GM23338 (cell line): ENCODE data around the gene TRIP4. TPM values are rescaled to one million over a fixed set of nuclear protein-coding genes. Genes with fewer than 3 reads are reported as not detected.

Experiments used
- ATAC-seq: fragments of 200-7000 bp; cut with Tn5 transposase; 3 replicates; pipeline ENCODE4 v1.9.1; 2020
- DNase-seq: peaks from one replicate; pipeline ENCODE4 v3.0.0-alpha.2; 2015; ENCODE audit warnings: low spot score
- H2AFZ ChIP-seq: fragments of 200-600 bp; sonication (generic); 2 replicates; pipeline ENCODE4 v1.8.0; 2016; ENCODE audit warnings: antibody characterized with exemption, mild to moderate bottlenecking, moderate library complexity
- H3F3A ChIP-seq: fragments of 200-600 bp; sonication (generic); replicated peaks from 2 replicates; pipeline ENCODE4 v1.8.0; 2017; ENCODE audit warnings: antibody characterized with exemption, mixed run types, low read depth
- H3K27ac ChIP-seq: fragments of 200-600 bp; sonication (generic); 2 replicates; pipeline ENCODE4 v1.6.1; 2016; ENCODE audit warnings: low read depth
- H3K27me3 ChIP-seq: fragments of 200-600 bp; sonication (generic); 2 replicates; pipeline ENCODE4 v1.8.0; 2016; ENCODE audit warnings: mild to moderate bottlenecking, mixed run types, moderate library complexity; ENCODE audit not compliant: insufficient read depth
- H3K36me3 ChIP-seq: fragments of 200-600 bp; sonication (generic); 2 replicates; pipeline ENCODE4 v1.8.0; 2016; ENCODE audit warnings: mild to moderate bottlenecking; ENCODE audit not compliant: insufficient read depth
- H3K4me1 ChIP-seq: fragments of 200-600 bp; sonication (generic); 2 replicates; pipeline ENCODE4 v1.8.0; 2016; ENCODE audit warnings: mild to moderate bottlenecking, moderate library complexity; ENCODE audit not compliant: insufficient read depth
- H3K4me2 ChIP-seq: fragments of 200-600 bp; sonication (generic); 2 replicates; pipeline ENCODE4 v1.7.1; 2017; ENCODE audit warnings: mixed run types
- H3K4me3 ChIP-seq: fragments of 200-600 bp; sonication (generic); 2 replicates; pipeline ENCODE4 v1.6.1; 2016; ENCODE audit warnings: mixed run types
- H3K79me2 ChIP-seq: fragments of 200-600 bp; sonication (generic); replicated peaks from 2 replicates; pipeline ENCODE4 v1.8.0; 2017; ENCODE audit warnings: mild to moderate bottlenecking; ENCODE audit not compliant: insufficient read depth
- H3K9me2 ChIP-seq: fragments of 200-600 bp; sonication (generic); 2 replicates; pipeline ENCODE4 v1.8.0; 2017; ENCODE audit not compliant: insufficient read depth
- H4K20me1 ChIP-seq: fragments of 200-600 bp; sonication (generic); replicated peaks from 2 replicates; pipeline ENCODE4 v1.8.0; 2017; ENCODE audit warnings: mild to moderate bottlenecking; ENCODE audit not compliant: insufficient read depth
- H3K27ac Mint-ChIP-seq: 2 replicates; pipeline ENCODE4 v1.8.0; 2020; ENCODE audit warnings: inconsistent platforms, mild to moderate bottlenecking, moderate library complexity, mixed read lengths
- H3K27me3 Mint-ChIP-seq: 3 replicates; pipeline ENCODE4 v1.8.0; 2022; ENCODE audit warnings: low read depth, mild to moderate bottlenecking, moderate library complexity, mixed read lengths, inconsistent platforms; ENCODE audit not compliant: insufficient read depth, poor library complexity
- H3K36me3 Mint-ChIP-seq: 3 replicates; pipeline ENCODE4 v1.8.0; 2021; ENCODE audit warnings: low read depth, mild to moderate bottlenecking, inconsistent platforms, moderate library complexity, mixed read lengths
- H3K4me1 Mint-ChIP-seq: 3 replicates; pipeline ENCODE4 v1.8.0; 2020; ENCODE audit warnings: mild to moderate bottlenecking, inconsistent platforms, mixed read lengths
- H3K4me3 Mint-ChIP-seq: 3 replicates; pipeline ENCODE4 v1.8.0; 2021; ENCODE audit warnings: moderate library complexity, mild to moderate bottlenecking, inconsistent platforms, mixed read lengths
- H3K9me3 Mint-ChIP-seq: 3 replicates; pipeline ENCODE4 v1.8.0; 2020; ENCODE audit warnings: moderate library complexity, mild to moderate bottlenecking, inconsistent platforms, mixed read lengths
- CREB1 ChIP-seq: fragments of 250-450 bp; sonication (Bioruptor Pico); IDR thresholded peaks from 2 replicates; pipeline ENCODE4 v1.5.0; 2020; ENCODE audit warnings: low read depth, mild to moderate bottlenecking, moderate library complexity
- EZH2 ChIP-seq: fragments of 200-600 bp; sonication (generic); IDR thresholded peaks from one replicate; pipeline ENCODE4 v1.8.0; 2017; ENCODE audit warnings: antibody characterized with exemption, mild to moderate bottlenecking, low read depth; ENCODE audit not compliant: unreplicated experiment
- EZH2phosphoT487 ChIP-seq: fragments of 200-600 bp; sonication (generic); IDR thresholded peaks from one replicate; pipeline ENCODE4 v1.8.1; 2018; ENCODE audit warnings: antibody characterized with exemption; ENCODE audit not compliant: unreplicated experiment
- JUNB ChIP-seq: IDR thresholded peaks from one replicate; pipeline ENCODE4 v1.6.1; 2016; ENCODE audit warnings: antibody characterized with exemption; ENCODE audit not compliant: unreplicated experiment
- NANOG ChIP-seq: IDR thresholded peaks from 2 replicates; pipeline ENCODE4 v1.6.1; 2016; ENCODE audit warnings: antibody characterized with exemption, borderline replicate concordance
- POLR2AphosphoS5 ChIP-seq: IDR thresholded peaks from 2 replicates; pipeline ENCODE4 v1.6.1; 2016; ENCODE audit warnings: antibody characterized with exemption, low read depth
- STAT1 ChIP-seq: IDR thresholded peaks from one replicate; pipeline ENCODE4 v1.6.1; 2016; ENCODE audit warnings: antibody characterized with exemption; ENCODE audit not compliant: unreplicated experiment
- ZNF114 ChIP-seq: fragments of 250-450 bp; sonication (Bioruptor Pico); IDR thresholded peaks from 2 replicates; pipeline ENCODE4 v1.5.0; 2020; ENCODE audit warnings: mild to moderate bottlenecking, moderate library complexity
- ZNF331 ChIP-seq: fragments of 250-450 bp; sonication (Bioruptor Pico); IDR thresholded peaks from 2 replicates; pipeline ENCODE4 v1.5.0; 2020; ENCODE audit warnings: low read depth, mild to moderate bottlenecking, moderate library complexity
- polyA plus RNA-seq: library from polyadenylated mRNA; unstranded; fragments of >200 nt; fragmentation: Nextera tagmentation; extraction: Ambion mirVana; gene quantifications from 2 replicates; pipeline ENCODE4 v1.2.1, GENCODE V29; 2016
- total RNA-seq: library from RNA; depleted of rRNA; stranded (reverse); fragments of >200 nt; shearing (Covaris generic); gene quantifications from 2 replicates; pipeline ENCODE4 v1.2.3, GENCODE V29; 2014
- TF ChIP-seq, protein P1 (sequence below): fragments of 250-450 bp; sonication (Bioruptor Pico); IDR thresholded peaks from 2 replicates; pipeline ENCODE4 v1.5.0; 2020; ENCODE audit warnings: mild to moderate bottlenecking, moderate library complexity
- TF ChIP-seq, protein P2 (sequence below): IDR thresholded peaks from one replicate; pipeline ENCODE4 v1.6.1; 2018; ENCODE audit warnings: antibody characterized with exemption; ENCODE audit not compliant: unreplicated experiment
- TF ChIP-seq, protein P3 (sequence below), 2 experiments: fragments of 200-600 bp in 1 of 2; sonication (generic) in 1 of 2; conservative IDR thresholded peaks; 2 replicates each; pipeline versions ENCODE4 v1.5.1 to v1.6.1; 2016 to 2017; ENCODE audit warnings: antibody characterized with exemption in 2 of 2, low read depth in 2 of 2, mild to moderate bottlenecking in 2 of 2, moderate library complexity in 1 of 2
- TF ChIP-seq, protein P4 (sequence below): IDR thresholded peaks from 2 replicates; pipeline ENCODE4 v1.6.1; 2016; ENCODE audit warnings: antibody characterized with exemption

TRIP4 gene
- total and polyA plus RNA-seq, 2 experiments from 2014 or later = 10.3 to 16.0 TPM

DNA sequence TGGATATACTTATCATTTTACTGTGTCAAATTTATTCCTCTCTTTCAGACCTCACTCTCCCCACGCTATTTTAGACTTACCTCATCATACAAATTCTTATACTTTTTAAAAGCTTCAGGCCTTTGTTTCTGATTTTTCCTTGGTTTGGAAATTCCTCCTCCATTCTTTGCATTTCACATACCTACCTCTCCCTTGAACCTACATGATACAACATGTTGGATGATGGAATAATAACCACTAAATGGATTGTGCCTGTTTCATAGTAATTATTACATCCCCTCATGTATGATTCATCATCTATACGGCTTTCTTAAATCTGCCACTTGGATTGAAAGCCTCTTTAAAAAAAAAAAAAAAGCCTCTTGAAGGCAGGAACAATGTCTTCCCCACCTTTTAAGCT is 24.6 kb downstream of the TRIP4 start (continued):
- TF ChIP-seq, protein P1, sequence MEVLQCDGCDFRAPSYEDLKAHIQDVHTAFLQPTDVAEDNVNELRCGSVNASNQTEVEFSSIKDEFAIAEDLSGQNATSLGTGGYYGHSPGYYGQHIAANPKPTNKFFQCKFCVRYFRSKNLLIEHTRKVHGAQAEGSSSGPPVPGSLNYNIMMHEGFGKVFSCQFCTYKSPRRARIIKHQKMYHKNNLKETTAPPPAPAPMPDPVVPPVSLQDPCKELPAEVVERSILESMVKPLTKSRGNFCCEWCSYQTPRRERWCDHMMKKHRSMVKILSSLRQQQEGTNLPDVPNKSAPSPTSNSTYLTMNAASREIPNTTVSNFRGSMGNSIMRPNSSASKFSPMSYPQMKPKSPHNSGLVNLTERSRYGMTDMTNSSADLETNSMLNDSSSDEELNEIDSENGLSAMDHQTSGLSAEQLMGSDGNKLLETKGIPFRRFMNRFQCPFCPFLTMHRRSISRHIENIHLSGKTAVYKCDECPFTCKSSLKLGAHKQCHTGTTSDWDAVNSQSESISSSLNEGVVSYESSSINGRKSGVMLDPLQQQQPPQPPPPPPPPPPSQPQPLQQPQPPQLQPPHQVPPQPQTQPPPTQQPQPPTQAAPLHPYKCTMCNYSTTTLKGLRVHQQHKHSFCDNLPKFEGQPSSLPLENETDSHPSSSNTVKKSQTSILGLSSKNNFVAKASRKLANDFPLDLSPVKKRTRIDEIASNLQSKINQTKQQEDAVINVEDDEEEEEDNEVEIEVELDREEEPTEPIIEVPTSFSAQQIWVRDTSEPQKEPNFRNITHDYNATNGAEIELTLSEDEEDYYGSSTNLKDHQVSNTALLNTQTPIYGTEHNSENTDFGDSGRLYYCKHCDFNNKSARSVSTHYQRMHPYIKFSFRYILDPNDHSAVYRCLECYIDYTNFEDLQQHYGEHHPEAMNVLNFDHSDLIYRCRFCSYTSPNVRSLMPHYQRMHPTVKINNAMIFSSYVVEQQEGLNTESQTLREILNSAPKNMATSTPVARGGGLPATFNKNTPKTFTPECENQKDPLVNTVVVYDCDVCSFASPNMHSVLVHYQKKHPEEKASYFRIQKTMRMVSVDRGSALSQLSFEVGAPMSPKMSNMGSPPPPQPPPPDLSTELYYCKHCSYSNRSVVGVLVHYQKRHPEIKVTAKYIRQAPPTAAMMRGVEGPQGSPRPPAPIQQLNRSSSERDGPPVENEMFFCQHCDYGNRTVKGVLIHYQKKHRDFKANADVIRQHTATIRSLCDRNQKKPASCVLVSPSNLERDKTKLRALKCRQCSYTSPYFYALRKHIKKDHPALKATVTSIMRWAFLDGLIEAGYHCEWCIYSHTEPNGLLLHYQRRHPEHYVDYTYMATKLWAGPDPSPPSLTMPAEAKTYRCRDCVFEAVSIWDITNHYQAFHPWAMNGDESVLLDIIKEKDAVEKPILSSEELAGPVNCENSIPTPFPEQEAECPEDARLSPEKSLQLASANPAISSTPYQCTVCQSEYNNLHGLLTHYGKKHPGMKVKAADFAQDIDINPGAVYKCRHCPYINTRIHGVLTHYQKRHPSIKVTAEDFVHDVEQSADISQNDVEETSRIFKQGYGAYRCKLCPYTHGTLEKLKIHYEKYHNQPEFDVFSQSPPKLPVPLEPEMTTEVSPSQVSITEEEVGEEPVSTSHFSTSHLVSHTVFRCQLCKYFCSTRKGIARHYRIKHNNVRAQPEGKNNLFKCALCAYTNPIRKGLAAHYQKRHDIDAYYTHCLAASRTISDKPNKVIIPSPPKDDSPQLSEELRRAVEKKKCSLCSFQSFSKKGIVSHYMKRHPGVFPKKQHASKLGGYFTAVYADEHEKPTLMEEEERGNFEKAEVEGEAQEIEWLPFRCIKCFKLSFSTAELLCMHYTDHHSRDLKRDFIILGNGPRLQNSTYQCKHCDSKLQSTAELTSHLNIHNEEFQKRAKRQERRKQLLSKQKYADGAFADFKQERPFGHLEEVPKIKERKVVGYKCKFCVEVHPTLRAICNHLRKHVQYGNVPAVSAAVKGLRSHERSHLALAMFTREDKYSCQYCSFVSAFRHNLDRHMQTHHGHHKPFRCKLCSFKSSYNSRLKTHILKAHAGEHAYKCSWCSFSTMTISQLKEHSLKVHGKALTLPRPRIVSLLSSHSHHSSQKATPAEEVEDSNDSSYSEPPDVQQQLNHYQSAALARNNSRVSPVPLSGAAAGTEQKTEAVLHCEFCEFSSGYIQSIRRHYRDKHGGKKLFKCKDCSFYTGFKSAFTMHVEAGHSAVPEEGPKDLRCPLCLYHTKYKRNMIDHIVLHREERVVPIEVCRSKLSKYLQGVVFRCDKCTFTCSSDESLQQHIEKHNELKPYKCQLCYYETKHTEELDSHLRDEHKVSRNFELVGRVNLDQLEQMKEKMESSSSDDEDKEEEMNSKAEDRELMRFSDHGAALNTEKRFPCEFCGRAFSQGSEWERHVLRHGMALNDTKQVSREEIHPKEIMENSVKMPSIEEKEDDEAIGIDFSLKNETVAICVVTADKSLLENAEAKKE (CRISPR knock-in tag) = no peak
- no peak for TF ChIP-seq EZH2phosphoT487

DNA sequence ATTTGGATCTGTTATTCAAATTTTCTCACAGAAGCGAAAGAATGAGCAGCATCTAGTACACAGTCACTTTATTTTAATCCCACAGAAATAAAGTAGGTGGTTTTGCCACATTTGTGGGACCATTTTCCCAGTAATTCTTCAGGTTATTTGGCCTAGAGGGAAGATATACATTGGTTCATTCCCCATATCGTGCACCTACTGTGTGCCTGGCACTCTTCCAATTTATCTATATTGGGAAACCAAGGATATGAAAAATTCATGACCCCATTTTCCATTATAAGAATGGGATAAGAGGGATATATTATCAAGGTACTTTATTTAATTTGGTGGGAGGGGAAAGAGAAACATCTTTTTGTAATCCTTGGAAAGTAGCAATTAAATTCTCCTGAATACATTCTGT is 35.1 kb downstream of the TRIP4 start:
- Mint-ChIP-seq H3K9me3 (no peaks in the 10 kb centered on the region), H3K4me3 (no peak overlapping the region), H3K36me3 (peaks cover 22% of the 10 kb centered on the region; the same call in 2 of the 3 replicates), H3K4me1 (no peaks in the 10 kb centered on the region), H3K27me3 (peaks cover 3% of the 10 kb centered on the region), H3K27ac (no peak overlapping the region)
- no peaks in the 10 kb centered on the region for H3K27me3 ChIP-seq
- H3K4me2 ChIP-seq = no peak overlapping the region
- ATAC-seq (no peak), DNase-seq (no peak)
- no peaks in the 10 kb centered on the region for H3K36me3 ChIP-seq
- no peak overlapping the region for H3K4me3 ChIP-seq
- no peaks in the 10 kb centered on the region for H3K9me2 ChIP-seq
- no peaks in the 10 kb centered on the region for H3K79me2 ChIP-seq
- H3K4me1 ChIP-seq = no peaks in the 10 kb centered on the region
- no peaks in the 10 kb centered on the region for H3F3A ChIP-seq
- H2AFZ ChIP-seq = no peak overlapping the region
- H3K27ac ChIP-seq = no peak overlapping the region
- H4K20me1 ChIP-seq = no peaks in the 10 kb centered on the region; the same call in none of the 2 replicates
- TF ChIP-seq JUNB = no peak
- no peak for TF ChIP-seq NANOG
- no peak for TF ChIP-seq POLR2AphosphoS5
- TF ChIP-seq, protein P2, sequence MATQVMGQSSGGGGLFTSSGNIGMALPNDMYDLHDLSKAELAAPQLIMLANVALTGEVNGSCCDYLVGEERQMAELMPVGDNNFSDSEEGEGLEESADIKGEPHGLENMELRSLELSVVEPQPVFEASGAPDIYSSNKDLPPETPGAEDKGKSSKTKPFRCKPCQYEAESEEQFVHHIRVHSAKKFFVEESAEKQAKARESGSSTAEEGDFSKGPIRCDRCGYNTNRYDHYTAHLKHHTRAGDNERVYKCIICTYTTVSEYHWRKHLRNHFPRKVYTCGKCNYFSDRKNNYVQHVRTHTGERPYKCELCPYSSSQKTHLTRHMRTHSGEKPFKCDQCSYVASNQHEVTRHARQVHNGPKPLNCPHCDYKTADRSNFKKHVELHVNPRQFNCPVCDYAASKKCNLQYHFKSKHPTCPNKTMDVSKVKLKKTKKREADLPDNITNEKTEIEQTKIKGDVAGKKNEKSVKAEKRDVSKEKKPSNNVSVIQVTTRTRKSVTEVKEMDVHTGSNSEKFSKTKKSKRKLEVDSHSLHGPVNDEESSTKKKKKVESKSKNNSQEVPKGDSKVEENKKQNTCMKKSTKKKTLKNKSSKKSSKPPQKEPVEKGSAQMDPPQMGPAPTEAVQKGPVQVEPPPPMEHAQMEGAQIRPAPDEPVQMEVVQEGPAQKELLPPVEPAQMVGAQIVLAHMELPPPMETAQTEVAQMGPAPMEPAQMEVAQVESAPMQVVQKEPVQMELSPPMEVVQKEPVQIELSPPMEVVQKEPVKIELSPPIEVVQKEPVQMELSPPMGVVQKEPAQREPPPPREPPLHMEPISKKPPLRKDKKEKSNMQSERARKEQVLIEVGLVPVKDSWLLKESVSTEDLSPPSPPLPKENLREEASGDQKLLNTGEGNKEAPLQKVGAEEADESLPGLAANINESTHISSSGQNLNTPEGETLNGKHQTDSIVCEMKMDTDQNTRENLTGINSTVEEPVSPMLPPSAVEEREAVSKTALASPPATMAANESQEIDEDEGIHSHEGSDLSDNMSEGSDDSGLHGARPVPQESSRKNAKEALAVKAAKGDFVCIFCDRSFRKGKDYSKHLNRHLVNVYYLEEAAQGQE = no peak
- TF ChIP-seq, protein P3, sequence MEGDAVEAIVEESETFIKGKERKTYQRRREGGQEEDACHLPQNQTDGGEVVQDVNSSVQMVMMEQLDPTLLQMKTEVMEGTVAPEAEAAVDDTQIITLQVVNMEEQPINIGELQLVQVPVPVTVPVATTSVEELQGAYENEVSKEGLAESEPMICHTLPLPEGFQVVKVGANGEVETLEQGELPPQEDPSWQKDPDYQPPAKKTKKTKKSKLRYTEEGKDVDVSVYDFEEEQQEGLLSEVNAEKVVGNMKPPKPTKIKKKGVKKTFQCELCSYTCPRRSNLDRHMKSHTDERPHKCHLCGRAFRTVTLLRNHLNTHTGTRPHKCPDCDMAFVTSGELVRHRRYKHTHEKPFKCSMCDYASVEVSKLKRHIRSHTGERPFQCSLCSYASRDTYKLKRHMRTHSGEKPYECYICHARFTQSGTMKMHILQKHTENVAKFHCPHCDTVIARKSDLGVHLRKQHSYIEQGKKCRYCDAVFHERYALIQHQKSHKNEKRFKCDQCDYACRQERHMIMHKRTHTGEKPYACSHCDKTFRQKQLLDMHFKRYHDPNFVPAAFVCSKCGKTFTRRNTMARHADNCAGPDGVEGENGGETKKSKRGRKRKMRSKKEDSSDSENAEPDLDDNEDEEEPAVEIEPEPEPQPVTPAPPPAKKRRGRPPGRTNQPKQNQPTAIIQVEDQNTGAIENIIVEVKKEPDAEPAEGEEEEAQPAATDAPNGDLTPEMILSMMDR (conservative IDR thresholded peaks at IDR 0.05; ENCODE audit: low read depth in 2 of 2) = no peak
- no peak for TF ChIP-seq ZNF331
- TF ChIP-seq, protein P4, sequence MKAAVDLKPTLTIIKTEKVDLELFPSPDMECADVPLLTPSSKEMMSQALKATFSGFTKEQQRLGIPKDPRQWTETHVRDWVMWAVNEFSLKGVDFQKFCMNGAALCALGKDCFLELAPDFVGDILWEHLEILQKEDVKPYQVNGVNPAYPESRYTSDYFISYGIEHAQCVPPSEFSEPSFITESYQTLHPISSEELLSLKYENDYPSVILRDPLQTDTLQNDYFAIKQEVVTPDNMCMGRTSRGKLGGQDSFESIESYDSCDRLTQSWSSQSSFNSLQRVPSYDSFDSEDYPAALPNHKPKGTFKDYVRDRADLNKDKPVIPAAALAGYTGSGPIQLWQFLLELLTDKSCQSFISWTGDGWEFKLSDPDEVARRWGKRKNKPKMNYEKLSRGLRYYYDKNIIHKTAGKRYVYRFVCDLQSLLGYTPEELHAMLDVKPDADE = no peak
- no peak for TF ChIP-seq CREB1 (CRISPR knock-in tag)
- no peak for TF ChIP-seq EZH2phosphoT487
- no peak for TF ChIP-seq ZNF114
- no peak for TF ChIP-seq STAT1
- no peak for TF ChIP-seq EZH2
